ENCODE measurements around the gene AKR1C1. TPM values are rescaled to one million over a fixed set of nuclear protein-coding genes. Genes with fewer than 3 reads are reported as not detected.
"Not testable (repeated sequence)": the region's sequence is repeated elsewhere in the genome, so short reads cannot be mapped to it uniquely, and the experiment has no call there.

AKR1C1 gene
- total RNA-seq, 1 donor from 2014 or later = 379 TPM

GRCh38 chr10:4981722-4982471 lies 18.7 kb downstream of the AKR1C1 start:
- DNase-seq (ENCODE audit: low spot score) (peak; percentile 50), ATAC-seq (peak; percentile 30)

- peak; percentile 17 for ATAC-seq
- DNase-seq (ENCODE audit: low spot score) = peak; percentile 48
Measured at GRCh38 chr10:4982764-4983226, 19.6 kb downstream of the AKR1C1 start.

- DNase-seq (ENCODE audit: low spot score) (no peak), ATAC-seq (peak; percentile 5)
Measured at GRCh38 chr10:4983615-4984216, 20.5 kb downstream of the AKR1C1 start.

- ATAC-seq (peak; percentile 5), DNase-seq (ENCODE audit: low spot score) (no peak)
Measured at GRCh38 chr10:4984223-4984622, 21.0 kb downstream of the AKR1C1 start.

- DNase-seq (ENCODE audit: low spot score) (peak; percentile 60), ATAC-seq (peak; percentile 57)
Measured at GRCh38 chr10:4984971-4985594, 21.9 kb downstream of the AKR1C1 start.

- not testable (repeated sequence) for DNase-seq (ENCODE audit: low spot score); ATAC-seq
Measured at GRCh38 chr10:4988000-4988641, 24.9 kb downstream of the AKR1C1 start.

GRCh38 chr10:4990217-4990616 lies 27.0 kb downstream of the AKR1C1 start:
- ATAC-seq (no peak), DNase-seq (ENCODE audit: low spot score) (no peak)

GRCh38 chr10:4991463-4991862 lies 28.2 kb downstream of the AKR1C1 start:
- DNase-seq (ENCODE audit: low spot score) = not testable (repeated sequence)
- ATAC-seq = peak; percentile 34

- not testable (repeated sequence) for ATAC-seq; DNase-seq (ENCODE audit: low spot score)
Measured at GRCh38 chr10:4992564-4992963, 29.3 kb downstream of the AKR1C1 start.

- ATAC-seq = peak; percentile 22
Measured at GRCh38 chr10:4994260-4994659, 31.0 kb downstream of the AKR1C1 start.

GRCh38 chr10:4998671-4999070 lies 35.5 kb downstream of the AKR1C1 start:
- DNase-seq (ENCODE audit: low spot score) = no peak
- peak; percentile 0 for ATAC-seq

More at GRCh38 chr10:4994260-4994659, 31.0 kb downstream of the AKR1C1 start:
- not testable (repeated sequence) for DNase-seq (ENCODE audit: low spot score)

GRCh38 chr10:5002013-5002727 lies 39.0 kb downstream of the AKR1C1 start:
- ATAC-seq (peak; percentile 1), DNase-seq (ENCODE audit: low spot score) (no peak)

GRCh38 chr10:5003127-5004029 lies 40.2 kb downstream of the AKR1C1 start, which contains the start of gene AKR1C2:
Gene AKR1C2, minus strand, starts transcription at chr10:5003857. Its CDS starts 22 bp downstream, at chr10:5003835.
- peak; percentile 81 for ATAC-seq
- DNase-seq (ENCODE audit: low spot score) = peak; percentile 78

- ATAC-seq; DNase-seq (ENCODE audit: low spot score): not testable (repeated sequence)
Measured at GRCh38 chr10:5004030-5004385, 40.8 kb downstream of the AKR1C1 start.

GRCh38 chr10:5004501-5004900 lies 41.3 kb downstream of the AKR1C1 start:
- not testable (repeated sequence) for ATAC-seq; DNase-seq (ENCODE audit: low spot score)

- DNase-seq (ENCODE audit: low spot score) (peak; percentile 80), ATAC-seq (peak; percentile 82)
Measured at GRCh38 chr10:5008857-5009548, 45.8 kb downstream of the AKR1C1 start.

- DNase-seq (ENCODE audit: low spot score); ATAC-seq: not testable (repeated sequence)
Measured at GRCh38 chr10:5010043-5010442, 46.8 kb downstream of the AKR1C1 start.

GRCh38 chr10:5011392-5011791 lies 48.2 kb downstream of the AKR1C1 start:
- DNase-seq (ENCODE audit: low spot score); ATAC-seq: not testable (repeated sequence)

GRCh38 chr10:5012595-5012994 lies 49.4 kb downstream of the AKR1C1 start:
- ATAC-seq (no peak), DNase-seq (ENCODE audit: low spot score) (no peak)

Measured in left lobe of liver (tissue), 2 donors.